ENCODE data around the gene CHTF18. TPM values are rescaled to one million over a fixed set of nuclear protein-coding genes. Genes with fewer than 3 reads are reported as not detected.

CHTF18 gene
- total and polyA plus RNA-seq, 10 donors = 8.9 to 55.0 (median 26.0) TPM

GRCh38 chr16:782766-783403 lies 5.5 kb upstream of the CHTF18 start:
- no peak overlapping the region for H3K27ac ChIP-seq
- H3K36me3 ChIP-seq = peaks cover 0 to 27% (median 11%) of the 10 kb centered on the region in 6 donors
- H3K4me3 ChIP-seq = no peak overlapping the region
- peaks cover 10 to 29% (median 23%) of the 10 kb centered on the region in 6 donors for H3K4me1 ChIP-seq
- DNase-seq = no peak
- WGBS, 5 donors = 69 to 88% (median 76%) methylated on average over 9 to 36 of the region's 36 CpGs
- no peaks in the 10 kb centered on the region for H3K9me3 ChIP-seq
- peaks cover 0 to 58% (median 36%) of the 10 kb centered on the region in 7 donors for H3K27me3 ChIP-seq (replicated peaks in 1 of 7)
- intact Hi-C loops (cut with DNase I; ENCODE audit: low total_unique reads) = no loop called here
- TF ChIP-seq POLR2AphosphoS5 (IDR thresholded peaks at IDR 0.05) = peak in 2 of 3 donors; percentile 30 to 71
- no peak for TF ChIP-seq CTCF (IDR thresholded peaks at IDR 0.05 in 8 of 11, conservative IDR thresholded peaks at IDR 0.05 in 3 of 11)

- no peak for TF ChIP-seq POLR2A (IDR thresholded peaks at IDR 0.05)
- peak; percentile 2 to 38 (median 5) for TF ChIP-seq POLR2AphosphoS5 (IDR thresholded peaks at IDR 0.05)
- WGBS, 5 donors = 48 to 81% (median 61%) methylated on average over 7 to 17 of the region's 17 CpGs
- Histone ChIP-seq H3K9me3 (no peaks in the 10 kb centered on the region), H3K36me3 (peaks cover 0 to 27% (median 11%) of the 10 kb centered on the region in 6 donors), H3K4me3 (no peak overlapping the region), H3K27ac (no peak overlapping the region), H3K27me3 (replicated peaks in 1 of 7) (peaks cover 0 to 51% (median 29%) of the 10 kb centered on the region in 7 donors), H3K4me1 (peaks cover 10 to 31% (median 23%) of the 10 kb centered on the region in 6 donors)
- intact Hi-C loops (cut with DNase I; ENCODE audit: low total_unique reads) = no loop called here
- no peak for DNase-seq
Observed at GRCh38 chr16:783404-784161, 4.8 kb upstream of the CHTF18 start.

- intact Hi-C loops (cut with DNase I; ENCODE audit: low total_unique reads) = no loop called here
- TF ChIP-seq CTCF (IDR thresholded peaks at IDR 0.05 in 8 of 11, conservative IDR thresholded peaks at IDR 0.05 in 3 of 11) (no peak), POLR2AphosphoS5 (IDR thresholded peaks at IDR 0.05) (no peak), POLR2A (IDR thresholded peaks at IDR 0.05) (no peak)
- no peak for DNase-seq
Observed at GRCh38 chr16:784431-784830, 4.0 kb upstream of the CHTF18 start.

GRCh38 chr16:785563-786535 lies 2.6 kb upstream of the CHTF18 start:
- peaks cover 0 to 31% (median 22%) of the 10 kb centered on the region in 7 donors for H3K27me3 ChIP-seq (replicated peaks in 1 of 7)
- peak; percentile 93 for DNase-seq
- H3K36me3 ChIP-seq = peaks cover 0 to 35% (median 11%) of the 10 kb centered on the region in 6 donors
- H3K4me1 ChIP-seq = peaks cover 17 to 45% (median 33%) of the 10 kb centered on the region in 6 donors
- peak; percentile 46 to 92 (median 79) for TF ChIP-seq CTCF (IDR thresholded peaks at IDR 0.05 in 8 of 11, conservative IDR thresholded peaks at IDR 0.05 in 3 of 11)
- TF ChIP-seq POLR2A (IDR thresholded peaks at IDR 0.05) = no peak
- TF ChIP-seq POLR2AphosphoS5 (IDR thresholded peaks at IDR 0.05) = peak; percentile 3 to 72 (median 46)
- H3K4me3 ChIP-seq = peak overlapping the region in 1 of 8 donors; percentile 99
- WGBS, 5 donors = 64 to 78% (median 68%) methylated on average over 25 to 58 of the region's 58 CpGs
- peak overlapping the region in 1 of 8 donors; percentile 40 for H3K27ac ChIP-seq
- H3K9me3 ChIP-seq = no peaks in the 10 kb centered on the region
- intact Hi-C loops (cut with DNase I; ENCODE audit: low total_unique reads) = loop anchor here (5.0 kb wide), 1 partner anchor 74 kb away; no protein-coding TSS in a partner anchor

More at GRCh38 chr16:784431-784830, 4.0 kb upstream of the CHTF18 start:
- Histone ChIP-seq H3K4me1 (peaks cover 17 to 39% (median 31%) of the 10 kb centered on the region in 6 donors), H3K27ac (no peak overlapping the region), H3K9me3 (no peaks in the 10 kb centered on the region), H3K4me3 (no peak overlapping the region), H3K36me3 (peaks cover 0 to 27% (median 11%) of the 10 kb centered on the region in 6 donors), H3K27me3 (replicated peaks in 1 of 7) (peaks cover 0 to 42% (median 24%) of the 10 kb centered on the region in 7 donors)
- 90 to 97% (median 95%) methylated on average over 9 to 19 of the region's 19 CpGs for WGBS, 5 donors
